Measurements from ENCODE around the gene CYP4F2. TPM values are rescaled to one million over a fixed set of nuclear protein-coding genes. Genes with fewer than 3 reads are reported as not detected.
A peak's percentile ranks its signal among the peaks of the same experiment; 100 is the strongest.
"Not testable (repeated sequence)": the region's sequence is repeated elsewhere in the genome, so short reads cannot be mapped to it uniquely, and the experiment has no call there.

CYP4F2 gene
- total and polyA plus RNA-seq, 9 of the 15 experiments (the other 6 are each of a cell fraction or from before 2014, with no cell fraction given), result 0.10 to 0.56 (median 0.32) TPM; not detected in 2

DNA sequence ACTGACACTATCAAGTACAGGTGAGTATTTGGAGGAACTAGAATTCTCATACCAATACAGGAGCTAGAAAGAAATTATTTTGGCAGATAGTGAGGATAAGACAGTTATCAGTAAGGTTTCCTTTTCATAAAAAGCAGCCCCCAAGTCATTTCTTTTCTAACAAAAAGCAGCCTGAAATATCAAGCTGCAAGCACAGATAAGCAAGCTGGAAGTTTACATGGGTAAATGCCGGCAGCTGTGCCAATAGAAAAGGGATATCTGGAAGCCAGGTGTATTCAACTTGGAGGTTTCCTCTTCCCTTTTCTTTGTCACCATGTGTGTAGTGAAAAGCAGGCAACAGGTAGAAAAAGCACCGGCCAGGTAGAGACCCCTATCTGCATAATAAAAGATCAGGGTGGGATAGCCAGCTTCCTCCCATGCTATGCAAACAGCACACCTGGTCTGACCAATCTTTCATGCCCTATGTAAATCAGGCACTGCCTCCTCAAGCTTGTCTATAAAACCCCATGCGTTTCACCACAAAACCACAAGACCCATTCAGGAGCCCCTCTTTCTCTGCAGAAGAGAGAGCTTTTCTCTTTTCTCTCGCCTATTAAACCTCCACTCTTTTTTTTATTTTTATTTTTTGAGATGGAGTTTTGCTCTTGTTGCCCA lies 22.9 kb downstream of the CYP4F2 start:
- peaks cover 5 to 6% of the 10 kb centered on the region in 2 experiments; a peak in 3 of 5 replicates for H3K4me1 ChIP-seq (replicated peaks in 1 of 2; ENCODE audit: control insufficient read depth in 2 of 2, insufficient read depth in 2 of 2, low read length in 2 of 2)
- H4K20me1 ChIP-seq (replicated peaks; ENCODE audit: control insufficient read depth, insufficient read depth, low read length), result no peaks in the 10 kb centered on the region
- H3K79me2 ChIP-seq (ENCODE audit: control insufficient read depth, insufficient read depth, low read length), result no peaks in the 10 kb centered on the region
- H2AFZ ChIP-seq (ENCODE audit: low read depth, low read length), result no peak overlapping the region
- BruUV-seq (replicated peaks), result no TSS peak
- ATAC-seq (no peak), DNase-seq (ENCODE audit: extremely low read depth in 1 of 4, low spot score in 3 of 4) (no peak), FAIRE-seq (no peak)
- no peaks in the 10 kb centered on the region for H3K36me3 ChIP-seq (ENCODE audit: control insufficient read depth, insufficient read depth, low read length)
- H3K9me1 ChIP-seq (ENCODE audit: control insufficient read depth, insufficient read depth, low read length), result no peaks in the 10 kb centered on the region
- H3K4me3 ChIP-seq, result no peak overlapping the region
- TF ChIP-seq CBFA2T3 (IDR thresholded peaks at IDR 0.05), result peak; percentile 14; the same call in 1 of the 2 replicates
- TF ChIP-seq ZEB2 (IDR thresholded peaks at IDR 0.05), result no peak
- TF ChIP-seq HIVEP1 (CRISPR knock-in tag; IDR thresholded peaks at IDR 0.05), result no peak
- peak; percentile 16; the same call in 1 of the 2 replicates for TF ChIP-seq TAL1 (IDR thresholded peaks at IDR 0.05)
- TF ChIP-seq, protein P1, sequence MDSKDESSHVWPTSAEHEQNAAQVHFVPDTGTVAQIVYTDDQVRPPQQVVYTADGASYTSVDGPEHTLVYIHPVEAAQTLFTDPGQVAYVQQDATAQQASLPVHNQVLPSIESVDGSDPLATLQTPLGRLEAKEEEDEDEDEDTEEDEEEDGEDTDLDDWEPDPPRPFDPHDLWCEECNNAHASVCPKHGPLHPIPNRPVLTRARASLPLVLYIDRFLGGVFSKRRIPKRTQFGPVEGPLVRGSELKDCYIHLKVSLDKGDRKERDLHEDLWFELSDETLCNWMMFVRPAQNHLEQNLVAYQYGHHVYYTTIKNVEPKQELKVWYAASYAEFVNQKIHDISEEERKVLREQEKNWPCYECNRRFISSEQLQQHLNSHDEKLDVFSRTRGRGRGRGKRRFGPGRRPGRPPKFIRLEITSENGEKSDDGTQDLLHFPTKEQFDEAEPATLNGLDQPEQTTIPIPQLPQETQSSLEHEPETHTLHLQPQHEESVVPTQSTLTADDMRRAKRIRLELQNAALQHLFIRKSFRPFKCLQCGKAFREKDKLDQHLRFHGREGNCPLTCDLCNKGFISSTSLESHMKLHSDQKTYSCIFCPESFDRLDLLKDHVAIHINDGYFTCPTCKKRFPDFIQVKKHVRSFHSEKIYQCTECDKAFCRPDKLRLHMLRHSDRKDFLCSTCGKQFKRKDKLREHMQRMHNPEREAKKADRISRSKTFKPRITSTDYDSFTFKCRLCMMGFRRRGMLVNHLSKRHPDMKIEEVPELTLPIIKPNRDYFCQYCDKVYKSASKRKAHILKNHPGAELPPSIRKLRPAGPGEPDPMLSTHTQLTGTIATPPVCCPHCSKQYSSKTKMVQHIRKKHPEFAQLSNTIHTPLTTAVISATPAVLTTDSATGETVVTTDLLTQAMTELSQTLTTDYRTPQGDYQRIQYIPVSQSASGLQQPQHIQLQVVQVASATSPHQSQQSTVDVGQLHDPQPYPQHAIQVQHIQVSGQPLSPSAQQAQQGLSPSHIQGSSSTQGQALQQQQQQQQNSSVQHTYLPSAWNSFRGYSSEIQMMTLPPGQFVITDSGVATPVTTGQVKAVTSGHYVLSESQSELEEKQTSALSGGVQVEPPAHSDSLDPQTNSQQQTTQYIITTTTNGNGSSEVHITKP (IDR thresholded peaks at IDR 0.05; ENCODE audit: partially characterized antibody), result no peak
- TF ChIP-seq CBFA2T2 (conservative IDR thresholded peaks at IDR 0.05), result 0 out of 2 replicates have a peak, but pooled peaks have one; percentile 20
- POLR2A ChIA-PET, result interaction anchor here (0.7 kb wide), 1 partner anchor 241 kb away, joined by 3 read pairs; no protein-coding TSS in a partner anchor
- in situ Hi-C loops (cut with MboI) (loop anchor here (10.0 kb wide), 1 partner anchor 240 kb away; no protein-coding TSS in a partner anchor), intact Hi-C loops (cut with micrococcal nuclease) (no loop called here)
- H3K27ac ChIP-seq (ENCODE audit: extremely low read depth, low read depth, low read length), result no peak overlapping the region
- no peak overlapping the region for H3K9ac ChIP-seq (ENCODE audit: insufficient read depth in 1 of 2, low read depth in 2 of 2, low read length in 2 of 2)
- no peak overlapping the region for H3K4me2 ChIP-seq (ENCODE audit: insufficient read depth, low read length)
- H3K9me3 ChIP-seq (replicated peaks; ENCODE audit: control insufficient read depth, insufficient read depth, low read depth, low read length), result no peaks in the 10 kb centered on the region
- CTCF ChIA-PET (ENCODE audit: low intra/inter-chr PET ratio), result no interaction called here
- H3K27me3 ChIP-seq (ENCODE audit: control insufficient read depth in 2 of 2, insufficient read depth in 2 of 2, low read length in 2 of 2), result peaks cover 0 to 20% of the 10 kb centered on the region in 2 experiments; a peak in 4 of 5 replicates
- 0% methylated on average over 4 of the region's 4 CpGs for WGBS (ENCODE audit: insufficient coverage, low coverage, missing lambda C conversion rate)

- not testable (repeated sequence) for H3K4me3 ChIP-seq; H3K27me3 ChIP-seq (ENCODE audit: control insufficient read depth in 2 of 2, insufficient read depth in 2 of 2, low read length in 2 of 2)
Observed at GRCh38 chr19:15873771-15874170, 24.1 kb downstream of the CYP4F2 start.

More at GRCh38 chr19:15873771-15874170, 24.1 kb downstream of the CYP4F2 start:
- H3K27ac ChIP-seq (ENCODE audit: extremely low read depth, low read depth, low read length); H3K9ac ChIP-seq (ENCODE audit: insufficient read depth in 1 of 2, low read depth in 2 of 2, low read length in 2 of 2); ATAC-seq; H3K36me3 ChIP-seq (ENCODE audit: control insufficient read depth, insufficient read depth, low read length); CTCF ChIA-PET (ENCODE audit: low intra/inter-chr PET ratio); H4K20me1 ChIP-seq (replicated peaks; ENCODE audit: control insufficient read depth, insufficient read depth, low read length); H3K4me1 ChIP-seq (replicated peaks in 1 of 2; ENCODE audit: control insufficient read depth in 2 of 2, insufficient read depth in 2 of 2, low read length in 2 of 2); POLR2A ChIA-PET; DNase-seq (ENCODE audit: extremely low read depth in 1 of 4, low spot score in 3 of 4); H3K9me1 ChIP-seq (ENCODE audit: control insufficient read depth, insufficient read depth, low read length); FAIRE-seq; intact Hi-C loops (cut with micrococcal nuclease); H3K9me3 ChIP-seq (replicated peaks; ENCODE audit: control insufficient read depth, insufficient read depth, low read depth, low read length); H3K79me2 ChIP-seq (ENCODE audit: control insufficient read depth, insufficient read depth, low read length); BruUV-seq (replicated peaks); H3K4me2 ChIP-seq (ENCODE audit: insufficient read depth, low read length); H2AFZ ChIP-seq (ENCODE audit: low read depth, low read length): not testable (repeated sequence)
- WGBS (ENCODE audit: insufficient coverage, low coverage, missing lambda C conversion rate), result 8% methylated on average over 6 of the region's 6 CpGs
- in situ Hi-C loops (cut with MboI), result loop anchor here (10.0 kb wide), 1 partner anchor 239 kb away; no protein-coding TSS in a partner anchor

All from K562 (cell line).